ENCODE results near the gene APBA2.

- TF ChIP-seq, protein P1, sequence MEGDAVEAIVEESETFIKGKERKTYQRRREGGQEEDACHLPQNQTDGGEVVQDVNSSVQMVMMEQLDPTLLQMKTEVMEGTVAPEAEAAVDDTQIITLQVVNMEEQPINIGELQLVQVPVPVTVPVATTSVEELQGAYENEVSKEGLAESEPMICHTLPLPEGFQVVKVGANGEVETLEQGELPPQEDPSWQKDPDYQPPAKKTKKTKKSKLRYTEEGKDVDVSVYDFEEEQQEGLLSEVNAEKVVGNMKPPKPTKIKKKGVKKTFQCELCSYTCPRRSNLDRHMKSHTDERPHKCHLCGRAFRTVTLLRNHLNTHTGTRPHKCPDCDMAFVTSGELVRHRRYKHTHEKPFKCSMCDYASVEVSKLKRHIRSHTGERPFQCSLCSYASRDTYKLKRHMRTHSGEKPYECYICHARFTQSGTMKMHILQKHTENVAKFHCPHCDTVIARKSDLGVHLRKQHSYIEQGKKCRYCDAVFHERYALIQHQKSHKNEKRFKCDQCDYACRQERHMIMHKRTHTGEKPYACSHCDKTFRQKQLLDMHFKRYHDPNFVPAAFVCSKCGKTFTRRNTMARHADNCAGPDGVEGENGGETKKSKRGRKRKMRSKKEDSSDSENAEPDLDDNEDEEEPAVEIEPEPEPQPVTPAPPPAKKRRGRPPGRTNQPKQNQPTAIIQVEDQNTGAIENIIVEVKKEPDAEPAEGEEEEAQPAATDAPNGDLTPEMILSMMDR (IDR thresholded peaks at IDR 0.05; ENCODE audit: low read depth, low read length): peak; percentile 35
- TF ChIP-seq EZH2phosphoT487 (IDR thresholded peaks at IDR 0.05; ENCODE audit: low read depth): no peak
Observed at GRCh38 chr15:29018120-29018805, 132.5 kb downstream of the APBA2 start.
